Prostate gland (tissue), 2 donors: ENCODE measurements around the gene RGMA. TPM values are rescaled to one million over a fixed set of nuclear protein-coding genes. Genes with fewer than 3 reads are reported as not detected.

Experiments
- DNase-seq: peaks from one replicate; pipeline ENCODE4 v3.0.0-alpha.2; 2019; ENCODE audit warnings: low spot score
- H3K27ac ChIP-seq, 2 donors: fragments of 200-600 bp; sonication (generic); 2 replicates each; pipeline ENCODE4 v1.5.1; 2017 to 2019
- H3K27me3 ChIP-seq: fragments of 200-600 bp; sonication (generic); replicated peaks from 2 replicates; pipeline ENCODE4 v1.5.1; 2019; ENCODE audit not compliant: insufficient read depth
- H3K36me3 ChIP-seq, 2 donors: fragments of 200-600 bp; sonication (generic); 1 replicate in 1 of 2; 2 replicates in 1 of 2; pipeline versions ENCODE4 v1.5.1 to v1.8.1; 2017 to 2019
- H3K4me1 ChIP-seq: fragments of 200-600 bp; sonication (generic); replicated peaks from 2 replicates; pipeline ENCODE4 v1.5.1; 2019
- H3K4me3 ChIP-seq, 2 donors: fragments of 200-600 bp; sonication (generic); 2 replicates each; pipeline ENCODE4 v1.5.1; 2017 to 2019
- H3K9me3 ChIP-seq: fragments of 200-600 bp; sonication (generic); 2 replicates; pipeline ENCODE4 v1.5.1; 2017
- POLR2A ChIP-seq: fragments of 450-650 bp; IDR thresholded peaks from one replicate; pipeline ENCODE4 v1.6.1; 2016; ENCODE audit warnings: antibody characterized with exemption, mild to moderate bottlenecking
- POLR2AphosphoS5 ChIP-seq: sonication (generic); formaldehyde crosslinking; IDR thresholded peaks from one replicate; pipeline ENCODE4 v1.6.1; 2017; ENCODE audit warnings: antibody characterized with exemption
- WGBS: methylation state at CpG from one replicate; pipeline ENCODE4 v1.1.5; 2018; 5-methylcytosine and 5-hydroxymethylcytosine counted together
- intact Hi-C: fragments of 100-400 bp; cut with DNase I; formaldehyde crosslinking; loops from one replicate; pipeline ENCODE4 v1.14.2; 2022
- total RNA-seq, 2 donors: library from RNA; depleted of rRNA; stranded (reverse); fragments of >200 nt; gene quantifications; one replicate each; pipeline ENCODE4 v1.1.0, GENCODE V29; 2016
- TF ChIP-seq, protein P1 (sequence below), 4 experiments: fragments of 200-600 bp in 2 of 4; fragments of 450-650 bp in 2 of 4; sonication (generic) in 2 of 4; IDR thresholded peaks; 1 replicate in 3 of 4; 2 replicates in 1 of 4; pipeline ENCODE4 v1.5.1; 2016 to 2019; ENCODE audit warnings: antibody characterized with exemption in 4 of 4, mild to moderate bottlenecking in 2 of 4, moderate library complexity in 2 of 4

Gene RGMA
- total RNA-seq, 2 donors from 2014 or later: 10.3 to 93.8 TPM

DNA sequence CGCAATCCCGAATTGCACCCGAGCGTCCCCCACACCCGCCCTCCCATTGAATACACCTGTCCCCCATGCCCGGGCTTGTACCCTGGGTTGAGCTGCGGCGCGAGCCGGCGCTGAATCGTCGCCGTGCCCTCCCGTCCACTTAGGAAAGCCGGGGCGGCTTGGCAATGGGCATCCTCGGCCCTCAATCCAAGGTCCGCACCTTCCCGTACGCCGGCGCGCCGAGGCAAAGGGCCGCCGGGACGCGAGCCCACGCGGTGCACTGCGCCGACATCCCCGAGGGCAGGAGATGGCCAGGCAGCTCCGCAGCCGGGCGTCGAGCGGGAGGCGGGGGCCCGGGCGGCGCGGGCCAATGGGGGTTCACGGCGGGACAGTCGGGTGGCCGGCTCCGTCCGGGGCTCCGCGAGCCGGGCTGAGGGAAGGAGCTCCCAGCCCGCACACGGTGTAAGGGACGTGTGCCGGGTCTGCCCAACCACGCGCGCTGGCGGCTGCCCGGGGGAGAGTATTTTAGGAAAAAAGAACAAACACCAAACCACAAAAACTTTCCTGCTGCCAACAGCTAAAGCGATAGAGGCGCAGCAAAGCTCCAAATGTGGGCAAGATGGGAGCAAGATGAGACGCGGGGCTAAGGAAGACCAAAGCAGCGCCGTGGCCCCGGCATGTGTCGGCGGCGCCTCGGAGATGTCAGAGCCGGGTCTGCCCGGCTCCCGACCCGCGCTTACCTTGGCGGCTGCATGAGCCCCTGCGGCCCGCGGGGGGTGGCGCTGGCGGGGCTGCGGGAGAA, 621 bp downstream of the RGMA start:
- peak overlapping the region; percentile 35 to 53 for H3K27ac ChIP-seq
- H3K27me3 ChIP-seq: no peaks in the 10 kb centered on the region
- no peaks in the 10 kb centered on the region for H3K4me1 ChIP-seq
- H3K36me3 ChIP-seq: no peaks in the 10 kb centered on the region
- no peaks in the 10 kb centered on the region for H3K9me3 ChIP-seq
- no peak for TF ChIP-seq POLR2A
- DNase-seq: no peak
- under 1% methylated on average over 74 of the region's 85 CpGs for WGBS
- intact Hi-C loops: loop anchor here (5.0 to 10.0 kb wide), 4 partner anchors 51 to 1034 kb away; no protein-coding TSS in a partner anchor
- H3K4me3 ChIP-seq: peak overlapping the region; percentile 40 to 50

GRCh38 chr15:93087825-93088199, 1.2 kb downstream of the RGMA start:
- TF ChIP-seq, protein P1, sequence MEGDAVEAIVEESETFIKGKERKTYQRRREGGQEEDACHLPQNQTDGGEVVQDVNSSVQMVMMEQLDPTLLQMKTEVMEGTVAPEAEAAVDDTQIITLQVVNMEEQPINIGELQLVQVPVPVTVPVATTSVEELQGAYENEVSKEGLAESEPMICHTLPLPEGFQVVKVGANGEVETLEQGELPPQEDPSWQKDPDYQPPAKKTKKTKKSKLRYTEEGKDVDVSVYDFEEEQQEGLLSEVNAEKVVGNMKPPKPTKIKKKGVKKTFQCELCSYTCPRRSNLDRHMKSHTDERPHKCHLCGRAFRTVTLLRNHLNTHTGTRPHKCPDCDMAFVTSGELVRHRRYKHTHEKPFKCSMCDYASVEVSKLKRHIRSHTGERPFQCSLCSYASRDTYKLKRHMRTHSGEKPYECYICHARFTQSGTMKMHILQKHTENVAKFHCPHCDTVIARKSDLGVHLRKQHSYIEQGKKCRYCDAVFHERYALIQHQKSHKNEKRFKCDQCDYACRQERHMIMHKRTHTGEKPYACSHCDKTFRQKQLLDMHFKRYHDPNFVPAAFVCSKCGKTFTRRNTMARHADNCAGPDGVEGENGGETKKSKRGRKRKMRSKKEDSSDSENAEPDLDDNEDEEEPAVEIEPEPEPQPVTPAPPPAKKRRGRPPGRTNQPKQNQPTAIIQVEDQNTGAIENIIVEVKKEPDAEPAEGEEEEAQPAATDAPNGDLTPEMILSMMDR (IDR thresholded peaks at IDR 0.05): peak; percentile 86 to 95 (median 88)
- no peak for TF ChIP-seq POLR2A
- peak; percentile 35 for TF ChIP-seq POLR2AphosphoS5
- H3K27ac ChIP-seq: peak overlapping the region in 1 of 2 donors; percentile 53
- peak; percentile 67 for DNase-seq
- intact Hi-C loops: loop anchor here (5.0 to 10.0 kb wide), 4 partner anchors 51 to 1034 kb away; no protein-coding TSS in a partner anchor
- no peaks in the 10 kb centered on the region for H3K36me3 ChIP-seq
- H3K4me1 ChIP-seq: no peaks in the 10 kb centered on the region
- no peaks in the 10 kb centered on the region for H3K9me3 ChIP-seq
- WGBS: 2% methylated on average over 14 of the region's 14 CpGs
- peak overlapping the region; percentile 40 to 50 for H3K4me3 ChIP-seq
- no peaks in the 10 kb centered on the region for H3K27me3 ChIP-seq

DNA sequence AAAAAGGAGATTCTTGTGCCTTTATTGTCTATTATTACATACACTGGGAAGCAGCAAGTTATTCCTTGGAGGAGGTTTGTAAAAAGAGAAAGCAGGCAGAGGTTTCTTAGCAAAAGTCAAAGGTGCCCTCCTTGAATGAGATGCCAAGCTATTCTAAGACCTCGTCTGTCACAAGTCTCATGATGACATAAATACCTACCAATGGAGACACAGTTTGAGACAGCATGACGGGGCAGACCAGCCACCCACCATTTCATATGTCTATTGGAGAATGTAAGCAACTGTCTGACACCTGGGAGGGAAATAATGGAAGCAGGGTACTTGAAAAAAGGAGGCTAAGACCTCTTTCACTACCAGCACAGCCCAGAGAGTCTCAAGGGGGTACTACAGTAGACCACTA, 2.2 kb downstream of the RGMA start:
- TF ChIP-seq POLR2AphosphoS5: no peak
- TF ChIP-seq, protein P1 (IDR thresholded peaks at IDR 0.05): no peak
- TF ChIP-seq POLR2A: no peak
- WGBS: 93% methylated on average over 2 of the region's 2 CpGs
- Histone ChIP-seq H3K27ac (no peak overlapping the region), H3K9me3 (no peaks in the 10 kb centered on the region), H3K4me1 (no peaks in the 10 kb centered on the region), H3K4me3 (no peak overlapping the region), H3K27me3 (no peaks in the 10 kb centered on the region), H3K36me3 (no peaks in the 10 kb centered on the region)
- intact Hi-C loops: loop anchor here (5.0 to 10.0 kb wide), 4 partner anchors 49 to 1036 kb away; no protein-coding TSS in a partner anchor
- DNase-seq: no peak

- no peaks in the 10 kb centered on the region for H3K36me3 ChIP-seq
- H3K4me1 ChIP-seq: no peaks in the 10 kb centered on the region
- DNase-seq: no peak
- no peak overlapping the region for H3K27ac ChIP-seq
- H3K4me3 ChIP-seq: no peak overlapping the region
- H3K9me3 ChIP-seq: no peaks in the 10 kb centered on the region
- intact Hi-C loops: loop anchor here (5.0 to 10.0 kb wide), 4 partner anchors 48 to 1037 kb away; no protein-coding TSS in a partner anchor
- WGBS: 92% methylated on average over 1 of the region's 1 CpG
- TF ChIP-seq POLR2A (no peak), POLR2AphosphoS5 (no peak)
- TF ChIP-seq, protein P1 (IDR thresholded peaks at IDR 0.05): no peak
- H3K27me3 ChIP-seq: no peaks in the 10 kb centered on the region
These were observed 3.3 kb downstream of the RGMA start for GRCh38 chr15:93085692-93086091.

GRCh38 chr15:93082861-93083260, 6.2 kb downstream of the RGMA start:
- Histone ChIP-seq H3K36me3 (no peaks in the 10 kb centered on the region), H3K4me1 (no peaks in the 10 kb centered on the region), H3K27ac (no peak overlapping the region), H3K27me3 (no peaks in the 10 kb centered on the region), H3K9me3 (no peaks in the 10 kb centered on the region), H3K4me3 (no peak overlapping the region)
- 98% methylated on average over 3 of the region's 3 CpGs for WGBS
- no peak for TF ChIP-seq POLR2AphosphoS5
- TF ChIP-seq, protein P1 (IDR thresholded peaks at IDR 0.05): no peak
- intact Hi-C loops: loop anchor here (10.0 kb wide), 1 partner anchor 902 kb away; no protein-coding TSS in a partner anchor
- no peak for DNase-seq
